Stimulated activated CD8-positive, alpha-beta memory T cell treated with anti-CD3 and anti-CD28 coated beads, Interleukin-15, amount 100 ng/mL, for 1 hour (primary cell): ENCODE measurements around the gene ELOVL4.
A peak's percentile ranks its signal among the peaks of the same experiment; 100 is the strongest.

Experiments
- DNase-seq: peaks from one replicate; pipeline ENCODE4 v3.0.0-alpha.2; 2020; ENCODE audit warnings: low read depth

ELOVL4 gene

DNA sequence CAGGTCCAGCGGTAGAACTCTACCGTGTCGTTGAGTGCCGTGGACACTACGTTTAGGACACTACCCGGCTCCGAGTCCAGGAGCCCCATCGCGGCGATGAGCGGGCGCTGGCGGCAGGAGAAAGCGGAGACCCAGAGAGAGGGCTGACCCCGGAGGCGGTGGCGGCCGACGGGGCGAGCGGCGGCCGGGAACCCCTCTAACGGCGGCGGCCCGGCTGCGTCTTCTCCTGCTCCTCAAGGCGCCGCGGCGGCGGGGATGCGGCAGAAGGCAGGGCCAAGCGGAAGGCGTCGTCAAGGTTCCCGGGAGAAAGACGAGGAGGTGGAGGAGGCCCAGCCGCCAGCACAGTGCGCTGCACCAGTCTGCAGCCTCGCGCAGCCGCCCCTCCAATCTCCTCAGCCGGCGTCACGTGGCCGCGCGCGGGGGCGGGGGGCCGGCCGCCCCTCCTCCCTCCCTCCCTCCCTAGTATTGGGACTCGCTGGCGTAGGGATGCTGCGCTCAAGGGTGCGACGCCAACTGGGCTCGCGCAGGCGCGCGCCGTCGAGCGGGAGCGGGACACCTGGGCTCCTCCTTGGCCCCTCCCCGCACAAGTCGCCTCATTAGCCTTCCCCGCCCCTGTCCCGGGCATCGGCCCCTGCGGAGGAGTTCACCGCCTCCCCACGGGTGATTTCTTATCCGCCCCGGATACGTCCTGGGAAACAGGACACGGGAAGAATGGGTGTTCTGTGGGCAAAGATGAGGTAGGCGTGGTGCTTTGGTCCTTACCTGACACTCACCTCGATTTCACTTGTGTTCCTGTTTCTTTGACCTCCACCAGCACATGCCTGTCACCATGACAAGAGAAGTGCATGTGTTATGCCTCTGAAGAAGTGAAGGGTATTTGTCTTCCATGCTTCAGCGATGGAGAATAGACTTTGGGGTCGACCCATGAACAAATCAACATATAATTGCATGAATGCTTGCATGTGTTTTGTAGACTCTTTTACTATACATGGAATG is at the start of gene ELOVL4:
Gene ELOVL4, minus strand, starts transcription at position 363 of the 996 bp plus-strand sequence. Its CDS starts 274 bp downstream, at position 89.
- DNase-seq = no peak

- no peak for DNase-seq
These were observed 46.6 kb upstream of the ELOVL4 start for GRCh38 chr6:79993911-79994309.

- no peak for DNase-seq
These were observed 45.9 kb upstream of the ELOVL4 start for GRCh38 chr6:79993012-79993910.

GRCh38 chr6:79989641-79990040 is 42.3 kb upstream of the ELOVL4 start:
- no peak for DNase-seq

GRCh38 chr6:79985128-79985527 is 37.8 kb upstream of the ELOVL4 start:
- no peak for DNase-seq

- DNase-seq = no peak
These were observed 36.9 kb upstream of the ELOVL4 start for GRCh38 chr6:79984261-79984660.

DNA sequence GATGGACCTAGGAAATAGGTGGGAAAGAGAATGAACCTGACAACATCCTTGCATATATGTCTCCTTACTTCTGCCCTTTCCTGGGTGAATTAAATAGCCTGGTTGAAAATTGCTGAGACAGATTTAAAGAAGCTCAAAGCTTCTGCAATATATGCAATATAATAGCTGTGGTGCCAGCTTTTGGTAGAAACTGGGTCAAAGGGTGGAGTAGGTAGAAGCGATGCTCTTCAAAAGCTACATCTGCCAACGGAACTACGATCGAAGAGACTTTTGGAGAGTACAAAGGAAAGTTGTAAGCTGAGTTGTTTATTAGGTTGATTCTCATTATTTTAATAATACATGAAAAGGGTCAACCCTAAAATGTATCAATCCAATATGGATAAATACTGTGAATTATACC is 34.3 kb upstream of the ELOVL4 start:
- DNase-seq = no peak

GRCh38 chr6:79971193-79971592 is 23.8 kb upstream of the ELOVL4 start:
- no peak for DNase-seq

DNA sequence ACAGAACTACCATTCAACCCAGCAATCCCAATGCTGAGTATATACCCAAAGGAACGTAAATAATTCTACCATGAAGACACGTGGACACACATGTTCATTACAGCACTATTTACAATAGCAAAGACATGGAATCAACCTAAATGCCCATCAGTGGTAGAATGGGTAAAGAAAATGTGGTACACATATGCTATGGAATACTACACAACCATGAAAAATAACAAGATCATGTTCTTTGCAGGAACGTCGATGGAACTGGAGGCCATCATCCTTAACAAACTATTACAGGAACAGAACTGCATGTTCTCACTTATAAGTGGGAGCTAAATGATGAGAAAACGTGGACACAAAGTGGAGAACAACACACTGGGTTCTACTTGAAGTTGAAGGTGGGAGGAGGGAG is 22.4 kb upstream of the ELOVL4 start:
- DNase-seq = no peak

- DNase-seq = no peak
These were observed 19.8 kb upstream of the ELOVL4 start for GRCh38 chr6:79967178-79967577.

DNA sequence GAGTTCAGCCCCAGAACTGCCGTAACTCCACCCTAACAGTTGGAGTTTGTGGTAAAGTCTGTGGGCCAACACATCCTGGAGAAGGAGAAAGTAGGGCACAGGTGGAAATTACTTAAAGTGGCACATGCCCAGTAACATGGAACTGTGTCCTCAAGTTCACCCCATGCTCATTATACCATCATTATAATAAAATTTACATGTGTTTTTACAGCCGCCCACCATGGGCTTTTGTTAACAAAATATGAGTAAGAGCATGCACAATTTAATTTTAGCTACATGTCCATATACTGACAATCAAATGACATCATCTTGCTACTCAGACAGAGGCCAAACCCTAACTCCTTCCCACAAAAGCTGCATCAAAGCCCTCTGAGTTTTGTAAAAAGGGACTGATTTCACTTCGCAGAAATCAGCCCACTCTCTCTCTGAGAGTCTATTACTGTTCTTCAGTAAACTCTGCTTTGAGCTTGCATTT is 17.3 kb upstream of the ELOVL4 start:
- no peak for DNase-seq

- no peak for DNase-seq
These were observed 7.5 kb upstream of the ELOVL4 start for GRCh38 chr6:79954849-79955248.

DNA sequence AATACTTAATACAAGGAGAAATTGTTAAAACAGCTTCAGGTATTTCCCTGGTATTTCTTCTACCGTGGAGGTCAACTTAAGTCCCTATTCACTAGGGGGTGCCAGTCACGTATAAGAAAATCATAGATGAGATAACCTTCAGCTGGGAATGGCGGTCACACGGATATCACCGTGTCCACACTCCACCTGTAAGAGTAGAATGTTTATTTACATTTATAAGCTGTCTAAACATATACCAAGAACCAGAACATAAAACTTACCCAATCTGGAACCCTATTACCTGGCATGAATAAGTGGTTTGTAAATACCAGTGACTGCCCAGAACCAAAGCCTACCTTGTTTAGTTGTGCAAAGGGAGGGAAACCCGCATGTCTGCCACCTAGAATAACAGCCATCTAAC is 1.9 kb upstream of the ELOVL4 start:
- DNase-seq = peak; percentile 8

DNA sequence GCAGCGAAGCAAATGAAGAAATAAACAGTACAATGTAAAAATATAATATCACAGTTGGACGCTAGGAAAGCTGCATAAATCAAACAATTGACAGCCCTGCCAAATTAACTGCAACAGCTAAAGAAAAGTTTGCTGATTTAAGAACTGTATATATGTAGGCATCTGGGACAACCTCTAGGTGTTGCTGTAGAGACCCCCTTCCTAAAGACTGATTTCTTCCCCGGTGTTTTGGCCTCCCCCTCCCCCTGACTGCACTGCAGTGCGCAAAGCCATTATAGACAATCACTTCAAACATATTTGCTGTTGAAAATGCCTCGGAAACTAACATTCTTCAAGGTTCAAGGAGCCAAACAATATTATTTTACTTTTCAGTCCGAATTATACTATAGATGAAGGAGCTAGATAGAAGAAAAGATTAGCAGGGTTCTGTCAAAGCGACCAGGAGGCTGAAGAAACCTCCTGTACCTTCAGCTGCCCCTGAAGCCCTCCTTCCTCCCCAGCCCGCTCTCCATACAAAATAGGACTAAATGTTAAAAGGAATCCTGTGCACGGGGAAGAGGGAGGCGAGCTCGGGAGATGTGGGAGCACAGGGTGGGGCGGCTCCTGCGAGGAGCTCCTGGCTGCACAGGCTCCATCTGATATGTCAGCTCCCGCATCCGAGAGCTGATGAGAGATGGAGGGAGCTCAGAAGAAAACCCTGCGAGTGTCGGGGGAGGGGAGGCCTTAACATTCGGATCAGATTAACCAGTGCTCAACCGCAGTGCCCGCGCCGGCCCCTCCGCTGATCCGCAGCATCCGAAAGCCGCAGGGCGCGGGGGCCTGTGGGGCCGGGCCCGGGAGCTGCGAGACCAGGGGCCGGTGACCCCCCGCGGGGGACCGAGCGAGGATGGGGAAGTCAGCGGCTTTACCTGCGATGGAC is 822 bp downstream of the ELOVL4 start:
- no peak for DNase-seq

- no peak for DNase-seq
These were observed 4.2 kb downstream of the ELOVL4 start for GRCh38 chr6:79943133-79943532.

DNA sequence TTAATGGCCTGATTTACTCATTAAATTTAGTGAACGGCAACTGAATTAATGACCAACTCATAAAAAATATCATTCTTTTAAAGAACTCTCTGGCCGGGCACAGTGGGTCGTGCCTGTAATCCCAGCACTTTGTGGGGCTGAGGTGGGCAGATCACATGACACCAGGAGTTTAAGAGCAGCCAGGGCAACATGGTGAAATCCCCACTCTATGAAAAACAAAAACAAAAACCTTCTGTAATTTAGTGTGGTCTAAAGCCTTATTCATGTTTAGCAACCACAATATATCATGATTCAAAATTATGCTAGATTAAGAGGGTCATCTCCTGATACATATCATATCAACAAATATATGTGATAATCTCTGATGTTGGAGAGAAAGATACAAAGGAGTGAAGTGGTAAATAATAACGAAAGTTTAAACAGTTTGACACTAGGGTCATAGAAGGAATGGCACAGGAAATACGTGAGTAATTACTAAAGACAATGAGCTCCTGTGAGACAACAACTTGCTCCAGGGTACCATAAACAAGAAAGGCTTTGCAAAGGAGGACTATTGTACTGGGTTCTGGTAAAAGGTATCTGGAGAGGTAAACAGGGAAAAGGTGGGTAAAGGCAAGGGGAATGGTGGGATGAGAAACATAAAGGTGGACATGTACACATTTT is 5.7 kb downstream of the ELOVL4 start:
- DNase-seq = no peak

DNA sequence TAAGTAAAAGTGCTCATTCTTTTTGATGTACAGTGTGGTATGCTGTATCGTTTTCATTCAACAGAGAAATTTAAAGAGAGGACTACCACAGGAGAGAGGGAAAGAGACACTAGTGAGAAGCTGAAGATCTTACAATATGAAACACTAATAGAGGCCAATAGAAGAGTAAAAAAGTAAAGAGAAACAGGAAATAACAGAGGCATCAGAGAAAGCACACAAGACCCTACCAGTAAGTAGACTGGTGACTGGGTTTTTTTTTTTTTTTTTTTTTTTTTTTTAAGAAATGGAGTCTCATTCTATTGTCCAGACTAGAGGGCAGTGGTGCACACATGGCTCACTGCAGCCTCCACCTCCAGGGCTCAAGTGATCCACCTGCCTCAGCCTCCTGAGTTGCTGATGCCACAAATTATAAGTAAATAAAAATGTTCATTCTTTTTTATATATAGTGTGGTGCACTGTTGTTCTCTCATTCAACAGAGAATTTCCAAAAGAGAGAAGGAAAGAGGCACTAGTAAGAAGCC is 18.8 kb downstream of the ELOVL4 start:
- no peak for DNase-seq

- no peak for DNase-seq
These were observed 19.6 kb downstream of the ELOVL4 start for GRCh38 chr6:79927758-79928157.

GRCh38 chr6:79923270-79923669 is 24.1 kb downstream of the ELOVL4 start:
- DNase-seq = no peak

- no peak for DNase-seq
These were observed 25.3 kb downstream of the ELOVL4 start for GRCh38 chr6:79922018-79922417.

DNA sequence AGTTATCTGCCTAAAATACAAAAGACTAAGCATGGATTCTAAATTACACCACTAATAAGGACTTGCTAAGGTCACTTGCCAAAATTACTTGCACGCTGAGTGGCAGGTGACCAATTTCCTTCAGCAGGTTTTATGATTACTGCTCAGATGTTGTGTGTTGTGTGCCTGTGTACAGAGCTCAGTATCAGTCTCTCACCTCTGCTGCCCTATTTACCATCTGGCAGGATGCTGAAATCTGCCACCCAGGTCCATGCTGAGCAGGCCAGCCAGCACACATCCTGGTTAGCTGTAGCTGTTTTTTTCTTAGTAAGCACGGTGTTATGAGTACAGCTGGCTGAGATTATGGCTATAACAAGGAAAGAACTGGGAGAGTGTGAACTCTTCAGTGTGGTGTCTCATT is 34.0 kb downstream of the ELOVL4 start:
- no peak for DNase-seq
